Activated B cell treated with CpG ODN at 0.5 μM for 24 hours (primary cell): ENCODE measurements around the gene CD101. TPM values are rescaled to one million over a fixed set of nuclear protein-coding genes. Genes with fewer than 3 reads are reported as not detected.

Experiments
- ATAC-seq: fragments of 200-7000 bp; cut with Tn5 transposase; one replicate; pipeline ENCODE4 v1.10.0; 2021; ENCODE audit warnings: low read depth, mild to moderate bottlenecking, moderate library complexity
- CTCF ChIA-PET: fragments of 350-600 bp; sonication (Branson Sonifier 250); formaldehyde crosslinking; loops from one replicate; lab custom pipeline; 2021; ENCODE audit warnings: antibody characterized with exemption; lab: Charles Lee
- POLR2A ChIA-PET: fragments of 350-600 bp; sonication (Branson Sonifier 250); formaldehyde crosslinking; loops from one replicate; lab custom pipeline; 2021; ENCODE audit warnings: antibody characterized with exemption; lab: Charles Lee
- DNase-seq: peaks from one replicate; pipeline ENCODE4 v3.0.0; 2022
- H3K27ac Mint-ChIP-seq: one replicate; pipeline ENCODE4 v1.8.0; 2020; ENCODE audit warnings: mixed read lengths
- H3K27me3 Mint-ChIP-seq: one replicate; pipeline ENCODE4 v1.8.0; 2021; ENCODE audit warnings: mixed read lengths
- H3K36me3 Mint-ChIP-seq: one replicate; pipeline ENCODE4 v1.8.0; 2021; ENCODE audit warnings: low read depth, mixed read lengths
- H3K4me1 Mint-ChIP-seq: one replicate; pipeline ENCODE4 v1.8.0; 2021; ENCODE audit warnings: mixed read lengths
- H3K4me3 Mint-ChIP-seq: one replicate; pipeline ENCODE4 v1.8.0; 2020; ENCODE audit warnings: mild to moderate bottlenecking, mixed read lengths
- H3K9me3 Mint-ChIP-seq: one replicate; pipeline ENCODE4 v1.8.0; 2020; ENCODE audit warnings: mixed read lengths
- intact Hi-C: fragments of 100-400 bp; cut with micrococcal nuclease; formaldehyde crosslinking; loops from one replicate; pipeline ENCODE4 v1.15.1; 2024
- total RNA-seq: library from RNA; stranded (reverse); gene quantifications from 2 replicates; pipeline ENCODE4 v1.2.3, GENCODE V29; 2022
- TF ChIP-seq, protein P1 (sequence below): fragments of 200-600 bp; IDR thresholded peaks from one replicate; pipeline ENCODE4 v1.8.0; 2022; ENCODE audit warnings: antibody characterized with exemption, mild to moderate bottlenecking

Gene CD101
- total RNA-seq, 1 donor from 2014 or later: 0.42 TPM

DNA sequence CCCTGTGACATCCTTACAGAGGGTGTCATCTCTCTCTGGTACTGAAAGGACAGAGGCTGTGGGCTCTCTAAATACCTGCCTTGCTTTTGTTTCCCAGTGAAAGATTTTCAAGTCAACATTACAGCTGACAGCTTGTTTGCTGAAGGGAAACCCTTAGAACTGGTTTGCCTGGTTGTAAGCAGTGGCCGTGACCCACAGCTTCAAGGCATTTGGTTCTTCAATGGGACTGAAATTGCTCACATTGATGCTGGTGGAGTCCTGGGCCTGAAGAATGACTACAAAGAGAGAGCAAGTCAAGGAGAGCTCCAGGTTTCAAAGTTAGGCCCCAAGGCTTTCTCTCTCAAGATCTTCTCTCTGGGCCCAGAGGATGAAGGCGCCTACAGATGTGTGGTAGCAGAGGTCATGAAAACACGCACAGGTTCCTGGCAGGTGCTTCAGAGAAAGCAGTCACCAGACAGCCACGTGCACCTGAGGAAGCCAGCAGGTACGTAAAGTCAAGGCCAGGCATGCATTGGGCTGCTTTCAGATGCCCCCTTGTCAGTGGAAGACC is 11.8 kb downstream of the CD101 start:
- Mint-ChIP-seq H3K27me3 (peaks cover 2% of the 10 kb centered on the region), H3K36me3 (no peaks in the 10 kb centered on the region), H3K4me3 (no peak overlapping the region), H3K9me3 (no peaks in the 10 kb centered on the region), H3K4me1 (no peaks in the 10 kb centered on the region), H3K27ac (no peak overlapping the region)
- no peak for ATAC-seq
- CTCF ChIA-PET: no interaction called here
- TF ChIP-seq, protein P1, sequence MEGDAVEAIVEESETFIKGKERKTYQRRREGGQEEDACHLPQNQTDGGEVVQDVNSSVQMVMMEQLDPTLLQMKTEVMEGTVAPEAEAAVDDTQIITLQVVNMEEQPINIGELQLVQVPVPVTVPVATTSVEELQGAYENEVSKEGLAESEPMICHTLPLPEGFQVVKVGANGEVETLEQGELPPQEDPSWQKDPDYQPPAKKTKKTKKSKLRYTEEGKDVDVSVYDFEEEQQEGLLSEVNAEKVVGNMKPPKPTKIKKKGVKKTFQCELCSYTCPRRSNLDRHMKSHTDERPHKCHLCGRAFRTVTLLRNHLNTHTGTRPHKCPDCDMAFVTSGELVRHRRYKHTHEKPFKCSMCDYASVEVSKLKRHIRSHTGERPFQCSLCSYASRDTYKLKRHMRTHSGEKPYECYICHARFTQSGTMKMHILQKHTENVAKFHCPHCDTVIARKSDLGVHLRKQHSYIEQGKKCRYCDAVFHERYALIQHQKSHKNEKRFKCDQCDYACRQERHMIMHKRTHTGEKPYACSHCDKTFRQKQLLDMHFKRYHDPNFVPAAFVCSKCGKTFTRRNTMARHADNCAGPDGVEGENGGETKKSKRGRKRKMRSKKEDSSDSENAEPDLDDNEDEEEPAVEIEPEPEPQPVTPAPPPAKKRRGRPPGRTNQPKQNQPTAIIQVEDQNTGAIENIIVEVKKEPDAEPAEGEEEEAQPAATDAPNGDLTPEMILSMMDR: no peak
- POLR2A ChIA-PET: no interaction called here
- DNase-seq: no peak
- intact Hi-C loops: no loop called here

GRCh38 chr1:117014209-117014608 is 12.6 kb downstream of the CD101 start:
- H3K4me3 Mint-ChIP-seq: no peak overlapping the region
- no peaks in the 10 kb centered on the region for H3K27me3 Mint-ChIP-seq
- CTCF ChIA-PET: no interaction called here
- ATAC-seq (no peak), DNase-seq (no peak)
- TF ChIP-seq, protein P1: no peak
- intact Hi-C loops: no loop called here
- H3K4me1 Mint-ChIP-seq: no peaks in the 10 kb centered on the region
- no peak overlapping the region for H3K27ac Mint-ChIP-seq
- no peaks in the 10 kb centered on the region for H3K36me3 Mint-ChIP-seq
- POLR2A ChIA-PET: no interaction called here
- no peaks in the 10 kb centered on the region for H3K9me3 Mint-ChIP-seq

- no peaks in the 10 kb centered on the region for H3K4me1 Mint-ChIP-seq
- ChIA-PET POLR2A (no interaction called here), CTCF (no interaction called here)
- DNase-seq (no peak), ATAC-seq (no peak)
- H3K27me3 Mint-ChIP-seq: no peaks in the 10 kb centered on the region
- intact Hi-C loops: no loop called here
- H3K36me3 Mint-ChIP-seq: no peaks in the 10 kb centered on the region
- TF ChIP-seq, protein P1: no peak
- H3K27ac Mint-ChIP-seq: no peak overlapping the region
- H3K9me3 Mint-ChIP-seq: no peaks in the 10 kb centered on the region
- no peak overlapping the region for H3K4me3 Mint-ChIP-seq
Measured at GRCh38 chr1:117015724-117016123, 14.2 kb downstream of the CD101 start.

- Mint-ChIP-seq H3K27me3 (no peaks in the 10 kb centered on the region), H3K9me3 (no peaks in the 10 kb centered on the region), H3K27ac (no peak overlapping the region), H3K4me3 (no peak overlapping the region), H3K36me3 (no peaks in the 10 kb centered on the region), H3K4me1 (no peaks in the 10 kb centered on the region)
- DNase-seq (no peak), ATAC-seq (no peak)
- TF ChIP-seq, protein P1: no peak
- ChIA-PET CTCF (no interaction called here), POLR2A (no interaction called here)
- intact Hi-C loops: no loop called here
Measured at GRCh38 chr1:117017062-117017461, 15.5 kb downstream of the CD101 start.

- TF ChIP-seq, protein P1: no peak
- Mint-ChIP-seq H3K27ac (no peak overlapping the region), H3K27me3 (no peaks in the 10 kb centered on the region), H3K4me3 (no peak overlapping the region), H3K36me3 (no peaks in the 10 kb centered on the region), H3K9me3 (no peaks in the 10 kb centered on the region), H3K4me1 (no peaks in the 10 kb centered on the region)
- DNase-seq (no peak), ATAC-seq (no peak)
- intact Hi-C loops: no loop called here
- ChIA-PET POLR2A (no interaction called here), CTCF (no interaction called here)
Measured at GRCh38 chr1:117017648-117018047, 16.1 kb downstream of the CD101 start.
